Esophagus squamous epithelium (tissue), 5 donors: ENCODE data around the gene ZNF792. TPM values are rescaled to one million over a fixed set of nuclear protein-coding genes. Genes with fewer than 3 reads are reported as not detected.

ENCODE experiments used
- DNase-seq: peaks from one replicate; lab custom pipeline; 2025; lab: John Stamatoyannopoulos, UW
- H3K27ac ChIP-seq, 4 donors: fragments of 200-600 bp; sonication (generic); one replicate each; pipeline ENCODE4 v1.5.1; 2016 to 2019; ENCODE audit warnings: mild to moderate bottlenecking in 1 of 4
- H3K27me3 ChIP-seq, 4 donors: fragments of 200-600 bp; sonication (generic); 1 replicate in 3 of 4; 2 replicates in 1 of 4; pipeline versions ENCODE4 v1.5.1 to v1.6.0; 2017 to 2021; ENCODE audit warnings: antibody characterized with exemption in 1 of 4
- H3K36me3 ChIP-seq, 3 donors: fragments of 200-600 bp; sonication (generic); one replicate each; pipeline ENCODE4 v1.5.1; 2016 to 2019
- H3K4me1 ChIP-seq, 3 donors: fragments of 200-600 bp; sonication (generic); one replicate each; pipeline ENCODE4 v1.5.1; 2017 to 2019
- H3K4me3 ChIP-seq, 4 donors: fragments of 200-600 bp; sonication (generic); 1 replicate in 3 of 4; 2 replicates in 1 of 4; pipeline ENCODE4 v1.5.1; 2016 to 2019; ENCODE audit warnings: mild to moderate bottlenecking in 2 of 4, moderate library complexity in 1 of 4
- H3K9me3 ChIP-seq, 3 donors: fragments of 200-600 bp; sonication (generic); one replicate each; pipeline ENCODE4 v1.5.1; 2016 to 2019
- POLR2A ChIP-seq, 4 donors: fragments of 450-650 bp; IDR thresholded peaks; one replicate each; pipeline ENCODE4 v1.6.1; 2017; ENCODE audit warnings: antibody characterized with exemption in 4 of 4, mild to moderate bottlenecking in 4 of 4, moderate library complexity in 3 of 4
- WGBS, 2 donors: methylation state at CpG; one replicate each; pipeline ENCODE4 v1.1.5; 2018; 5-methylcytosine and 5-hydroxymethylcytosine counted together
- intact Hi-C: fragments of 100-400 bp; cut with DNase I; formaldehyde crosslinking; loops from one replicate; pipeline ENCODE4 v1.15.0; 2022
- total RNA-seq, 4 donors: library from RNA; depleted of rRNA; stranded (reverse); fragments of >200 nt; gene quantifications; one replicate each; pipeline ENCODE4 v1.1.0, GENCODE V29; 2016
- TF ChIP-seq, protein P1 (sequence below), 6 experiments: fragments of 450-650 bp in 4 of 6; fragments of 200-600 bp in 2 of 6; sonication (generic) in 2 of 6; IDR thresholded peaks; one replicate each; pipeline ENCODE4 v1.5.1; 2016 to 2019; ENCODE audit warnings: antibody characterized with exemption in 6 of 6, mild to moderate bottlenecking in 4 of 6, moderate library complexity in 4 of 6
- donor health status: DM: yes; HTN: yes; CAD: no.

ZNF792 gene
- total RNA-seq, 4 donors from 2014 or later = 1.0 to 4.6 (median 2.7) TPM

DNA sequence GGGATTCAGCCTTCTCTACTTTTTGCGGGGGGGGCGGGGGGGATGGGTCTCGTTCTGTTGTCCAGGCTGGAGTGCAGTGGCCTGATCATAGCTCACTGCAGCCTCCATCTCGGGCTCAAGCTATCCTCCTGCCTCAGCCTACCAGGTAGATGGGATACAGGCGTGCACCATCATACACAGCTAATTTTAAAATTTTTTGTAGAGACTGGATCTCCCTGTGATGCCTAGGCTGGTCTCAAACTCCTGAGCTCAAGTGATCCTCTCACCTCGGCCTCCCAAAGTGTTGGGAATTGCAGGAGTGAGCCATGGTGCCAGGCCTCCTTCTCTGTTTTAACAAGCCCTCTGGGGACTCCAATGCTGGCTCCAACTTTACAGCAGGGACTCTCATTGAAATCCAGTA lies 569 bp upstream of the ZNF792 start:
- Histone ChIP-seq H3K9me3 (peaks cover 0 to 28% (median 17%) of the 10 kb centered on the region in 3 donors), H3K4me3 (peak overlapping the region in 3 of 4 donors; percentile 70 to 92 (median 88)), H3K27me3 (no peaks in the 10 kb centered on the region), H3K27ac (peak overlapping the region in 1 of 4 donors; percentile 85), H3K36me3 (peaks cover 5 to 23% (median 6%) of the 10 kb centered on the region in 3 donors), H3K4me1 (peaks cover 0 to 31% (median 11%) of the 10 kb centered on the region in 3 donors)
- DNase-seq = no peak
- TF ChIP-seq POLR2A (IDR thresholded peaks at IDR 0.05) = no peak
- TF ChIP-seq, protein P1, sequence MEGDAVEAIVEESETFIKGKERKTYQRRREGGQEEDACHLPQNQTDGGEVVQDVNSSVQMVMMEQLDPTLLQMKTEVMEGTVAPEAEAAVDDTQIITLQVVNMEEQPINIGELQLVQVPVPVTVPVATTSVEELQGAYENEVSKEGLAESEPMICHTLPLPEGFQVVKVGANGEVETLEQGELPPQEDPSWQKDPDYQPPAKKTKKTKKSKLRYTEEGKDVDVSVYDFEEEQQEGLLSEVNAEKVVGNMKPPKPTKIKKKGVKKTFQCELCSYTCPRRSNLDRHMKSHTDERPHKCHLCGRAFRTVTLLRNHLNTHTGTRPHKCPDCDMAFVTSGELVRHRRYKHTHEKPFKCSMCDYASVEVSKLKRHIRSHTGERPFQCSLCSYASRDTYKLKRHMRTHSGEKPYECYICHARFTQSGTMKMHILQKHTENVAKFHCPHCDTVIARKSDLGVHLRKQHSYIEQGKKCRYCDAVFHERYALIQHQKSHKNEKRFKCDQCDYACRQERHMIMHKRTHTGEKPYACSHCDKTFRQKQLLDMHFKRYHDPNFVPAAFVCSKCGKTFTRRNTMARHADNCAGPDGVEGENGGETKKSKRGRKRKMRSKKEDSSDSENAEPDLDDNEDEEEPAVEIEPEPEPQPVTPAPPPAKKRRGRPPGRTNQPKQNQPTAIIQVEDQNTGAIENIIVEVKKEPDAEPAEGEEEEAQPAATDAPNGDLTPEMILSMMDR (IDR thresholded peaks at IDR 0.05) = no peak
- 47 to 100% methylated on average over 2 to 6 of the region's 6 CpGs for WGBS, 2 donors
- intact Hi-C loops = no loop called here

DNA sequence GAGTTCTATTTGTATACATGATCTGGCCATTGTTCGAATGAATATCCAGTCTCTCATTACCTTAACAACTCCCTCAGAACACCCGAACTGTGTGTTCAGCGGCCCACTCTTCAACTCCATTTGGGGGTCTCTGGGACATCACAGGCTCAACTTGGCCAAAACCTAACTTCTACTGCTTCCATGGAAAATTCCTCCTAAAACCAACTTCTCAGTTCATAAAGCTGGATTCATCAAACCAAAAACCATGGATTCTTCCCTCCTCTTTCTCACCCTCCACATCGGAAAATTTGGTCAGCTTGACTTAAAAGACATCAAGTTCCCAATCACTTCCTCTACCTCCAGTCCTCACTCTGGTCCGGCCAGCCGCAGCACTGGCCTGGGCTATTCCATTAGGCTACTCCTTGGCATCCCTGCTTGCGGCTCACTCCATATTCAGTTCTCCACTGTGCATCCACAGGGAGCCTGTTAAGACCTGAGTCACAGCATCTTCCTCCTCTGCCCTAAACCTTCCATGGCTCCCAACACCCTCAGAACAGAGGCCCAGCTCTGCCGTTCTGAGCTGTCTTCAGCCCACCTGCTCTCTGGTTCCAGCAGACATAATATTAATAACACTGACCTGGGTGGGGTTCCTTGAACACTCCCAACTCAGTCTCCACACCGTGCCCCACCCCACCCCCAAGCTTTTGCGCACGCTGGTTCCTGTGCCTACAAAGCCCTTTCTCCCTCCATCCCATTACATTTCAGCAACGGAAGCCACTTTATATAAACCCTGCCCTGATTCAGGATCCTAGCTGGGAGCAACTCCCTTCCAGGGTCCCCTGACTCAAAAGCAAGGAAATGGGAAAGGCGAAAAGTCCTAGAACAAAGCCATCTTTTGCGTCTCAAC lies 1.1 kb downstream of the ZNF792 start:
- Histone ChIP-seq H3K9me3 (peaks cover 8 to 43% (median 33%) of the 10 kb centered on the region in 3 donors), H3K4me3 (peak overlapping the region; percentile 58 to 92 (median 79)), H3K4me1 (peaks cover 0 to 31% (median 11%) of the 10 kb centered on the region in 3 donors), H3K27ac (peak overlapping the region; percentile 64 to 85 (median 71)), H3K27me3 (no peaks in the 10 kb centered on the region), H3K36me3 (peaks cover 22 to 39% (median 22%) of the 10 kb centered on the region in 3 donors)
- 36 to 46% methylated on average over 10 to 13 of the region's 14 CpGs for WGBS, 2 donors
- DNase-seq = no peak
- no peak for TF ChIP-seq POLR2A (IDR thresholded peaks at IDR 0.05)
- TF ChIP-seq, protein P1 (IDR thresholded peaks at IDR 0.05) = no peak
- intact Hi-C loops = no loop called here

DNA sequence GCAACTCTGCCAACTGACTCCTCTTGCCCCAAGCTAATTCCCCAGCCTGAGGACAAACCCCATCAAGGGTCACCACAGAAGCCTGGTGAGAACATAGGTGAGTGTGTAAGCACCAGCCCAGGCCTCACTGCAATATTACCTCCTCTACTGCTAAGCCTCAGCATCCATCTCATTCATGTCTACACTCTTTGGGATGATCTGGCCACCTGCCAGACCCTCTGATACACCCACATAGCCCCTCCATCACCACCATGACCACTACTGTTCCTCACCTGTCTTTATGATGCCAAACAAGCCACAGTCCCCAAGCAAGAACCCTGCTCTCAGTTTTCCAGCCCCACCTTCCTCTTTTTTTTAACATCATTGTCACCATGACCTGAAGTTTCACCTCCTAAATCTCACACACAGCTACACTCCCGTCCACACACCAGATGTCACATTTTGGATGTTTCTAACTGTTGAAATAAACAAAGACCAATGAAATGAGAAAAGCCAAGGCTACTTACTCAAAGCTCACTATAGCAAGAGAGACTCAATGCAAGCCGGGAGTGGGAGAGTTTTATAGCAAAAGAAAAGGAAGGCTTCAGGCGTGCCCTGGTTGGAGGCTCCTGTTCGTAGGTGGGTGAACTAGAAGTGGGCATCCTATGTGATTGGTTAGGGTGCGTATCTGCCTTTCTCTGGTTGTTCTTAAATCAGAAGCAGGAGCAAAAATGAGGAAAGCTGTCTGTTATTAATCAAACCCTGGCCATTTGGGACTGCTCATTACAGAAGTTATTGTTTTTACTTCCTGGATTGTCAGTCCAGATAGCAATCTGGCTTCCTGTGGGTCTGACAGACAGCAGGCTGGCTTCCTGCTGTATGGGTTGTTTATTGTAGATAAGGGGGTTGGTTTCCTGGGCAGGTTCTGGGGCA lies 2.0 kb downstream of the ZNF792 start:
- no peak for TF ChIP-seq POLR2A (IDR thresholded peaks at IDR 0.05)
- TF ChIP-seq, protein P1 (IDR thresholded peaks at IDR 0.05) = no peak
- Histone ChIP-seq H3K27ac (peak overlapping the region in 3 of 4 donors; percentile 2 to 85 (median 75)), H3K4me3 (peak overlapping the region in 2 of 4 donors; percentile 88 to 92), H3K36me3 (peaks cover 27 to 48% (median 29%) of the 10 kb centered on the region in 3 donors), H3K9me3 (peaks cover 10 to 46% (median 42%) of the 10 kb centered on the region in 3 donors), H3K27me3 (no peaks in the 10 kb centered on the region), H3K4me1 (peaks cover 0 to 31% (median 11%) of the 10 kb centered on the region in 3 donors)
- intact Hi-C loops = no loop called here
- no peak for DNase-seq
- WGBS, 2 donors = 56 to 77% methylated on average over 5 of the region's 5 CpGs

DNA sequence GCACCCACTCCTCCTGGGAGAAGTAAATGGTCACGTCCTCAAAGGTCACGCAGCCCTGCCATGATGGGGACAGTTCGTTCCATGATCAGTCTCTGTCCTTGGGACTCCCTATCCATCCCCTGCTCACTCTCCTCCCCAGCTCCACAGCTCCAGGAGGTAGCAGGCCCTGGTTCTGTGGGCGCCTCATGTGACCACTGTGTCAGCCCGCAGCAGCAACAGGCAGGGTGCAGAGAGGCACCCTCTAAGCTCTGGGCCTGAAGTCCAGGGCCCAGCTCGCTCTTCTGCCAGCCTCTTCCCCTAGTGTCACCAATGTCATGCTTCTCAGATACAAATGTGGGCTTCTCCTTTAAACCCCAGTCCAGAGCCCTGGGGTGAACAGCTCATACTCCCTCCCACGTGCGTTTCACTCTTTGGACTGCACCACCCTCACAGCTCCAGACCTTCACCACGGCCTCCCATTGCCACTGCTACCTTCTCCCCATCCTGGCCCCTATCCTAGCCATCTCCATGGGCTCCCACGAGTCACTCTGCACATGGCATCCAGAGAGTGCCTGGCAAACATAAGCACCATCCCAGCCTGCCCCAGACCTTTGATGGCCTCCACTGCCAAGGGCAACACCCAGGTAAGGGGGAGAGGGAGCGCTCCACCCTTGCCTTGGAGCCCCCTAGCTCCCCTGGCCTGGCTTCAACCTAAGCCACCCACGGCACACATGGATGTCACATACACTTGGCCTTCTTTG lies 2.9 kb downstream of the ZNF792 start:
- peaks cover 27 to 58% (median 29%) of the 10 kb centered on the region in 3 donors for H3K36me3 ChIP-seq
- 92 to 93% methylated on average over 8 to 11 of the region's 12 CpGs for WGBS, 2 donors
- TF ChIP-seq, protein P1 (IDR thresholded peaks at IDR 0.05) = no peak
- no peak for TF ChIP-seq POLR2A (IDR thresholded peaks at IDR 0.05)
- H3K27me3 ChIP-seq = no peaks in the 10 kb centered on the region
- peak overlapping the region in 1 of 4 donors; percentile 85 for H3K27ac ChIP-seq
- H3K9me3 ChIP-seq = peaks cover 10 to 56% (median 52%) of the 10 kb centered on the region in 3 donors
- peak overlapping the region in 1 of 4 donors; percentile 88 for H3K4me3 ChIP-seq
- peaks cover 0 to 31% (median 11%) of the 10 kb centered on the region in 3 donors for H3K4me1 ChIP-seq
- no peak for DNase-seq
- intact Hi-C loops = no loop called here
